ENCODE results near the gene SLC25A26.
A peak's percentile ranks its signal among the peaks of the same experiment; 100 is the strongest.
"Not testable (repeated sequence)": the region's sequence is repeated elsewhere in the genome, so short reads cannot be mapped to it uniquely, and the experiment has no call there.

Gene SLC25A26, protein sequence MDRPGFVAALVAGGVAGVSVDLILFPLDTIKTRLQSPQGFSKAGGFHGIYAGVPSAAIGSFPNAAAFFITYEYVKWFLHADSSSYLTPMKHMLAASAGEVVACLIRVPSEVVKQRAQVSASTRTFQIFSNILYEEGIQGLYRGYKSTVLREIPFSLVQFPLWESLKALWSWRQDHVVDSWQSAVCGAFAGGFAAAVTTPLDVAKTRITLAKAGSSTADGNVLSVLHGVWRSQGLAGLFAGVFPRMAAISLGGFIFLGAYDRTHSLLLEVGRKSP

DNA sequence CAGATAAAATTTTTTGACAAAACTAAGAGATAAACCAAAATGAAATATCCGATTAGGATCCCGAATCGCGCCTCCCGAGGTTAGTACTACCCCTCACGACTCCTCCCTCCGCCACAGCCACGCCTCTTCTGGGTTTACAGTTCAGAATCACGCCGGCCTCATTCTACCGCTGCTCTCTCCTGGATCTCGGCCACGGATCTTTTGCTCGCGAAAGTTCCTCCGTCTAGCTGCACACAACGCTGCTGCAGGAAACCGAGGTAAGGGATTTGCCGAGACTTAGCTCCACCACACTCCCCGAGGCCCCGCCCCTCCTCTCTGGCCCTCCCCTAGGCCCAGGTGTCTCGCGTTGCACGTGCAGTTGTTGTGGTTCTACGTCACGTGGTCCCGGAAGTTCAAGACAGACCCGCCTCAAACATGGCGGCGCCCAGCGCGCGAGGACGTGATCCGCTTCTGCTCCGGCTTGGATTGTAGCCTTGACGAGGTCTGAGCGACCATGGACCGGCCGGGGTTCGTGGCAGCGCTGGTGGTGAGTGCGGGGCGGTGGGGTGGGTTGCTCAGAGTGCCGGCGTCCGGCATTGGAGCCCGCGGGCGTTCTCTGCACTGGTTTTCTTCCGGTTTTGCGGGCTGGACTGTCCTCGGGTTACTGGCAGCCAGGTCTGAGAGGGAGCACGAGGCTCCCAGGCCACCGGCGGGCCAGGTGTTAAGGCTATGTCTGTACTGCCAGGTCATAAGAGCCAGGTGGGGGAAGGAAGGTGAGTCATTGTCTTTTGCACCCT, at the start of gene SLC25A26:
TSS of gene SLC25A26 (plus strand) at position 400 of the 776 bp plus-strand sequence. CDS start at position 494, 94 bp downstream.
- peak; percentile 97 for DNase-seq (ENCODE audit: low spot score)

DNA sequence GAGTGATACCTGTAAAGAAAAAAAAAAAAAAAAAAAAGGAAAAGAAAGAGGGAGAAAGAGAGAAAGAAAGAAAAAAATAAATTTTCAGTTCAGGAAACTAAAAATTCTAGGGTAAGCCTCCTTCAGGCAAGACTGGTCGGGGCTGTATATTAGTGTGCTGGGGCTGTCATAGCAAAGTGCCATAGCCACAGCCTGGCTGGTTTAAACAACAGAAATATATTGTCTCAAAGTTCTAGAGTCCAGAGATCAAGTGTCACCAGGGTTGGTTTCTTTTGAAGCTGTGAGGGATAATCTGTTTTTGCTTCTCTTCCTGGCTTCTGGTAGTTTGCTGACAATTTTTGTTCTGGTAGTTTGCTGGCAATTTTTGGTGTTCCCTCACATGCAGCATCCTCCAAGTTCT, 48.4 kb upstream of the SLC25A26 start:
- DNase-seq (ENCODE audit: low spot score): no peak

DNA sequence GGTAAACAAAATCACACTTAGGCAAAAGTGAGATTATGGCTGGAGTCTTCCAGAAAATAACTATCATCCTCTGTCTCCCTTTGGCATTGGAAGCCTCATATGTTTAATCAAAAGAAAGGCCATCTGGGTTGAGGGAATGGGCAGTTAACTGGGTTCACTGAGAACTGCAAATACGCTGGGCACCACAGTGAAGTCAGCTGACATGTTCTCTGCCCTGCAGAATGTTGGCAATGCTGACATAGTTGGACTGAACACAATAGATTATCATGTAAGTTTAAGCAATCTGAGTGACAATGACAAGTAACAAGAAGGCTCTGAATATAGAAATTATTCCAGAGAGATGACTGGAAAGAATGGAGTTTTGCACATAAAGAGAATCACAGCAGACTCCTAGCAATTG, 43.8 kb upstream of the SLC25A26 start:
- no peak for DNase-seq (ENCODE audit: low spot score)

DNA sequence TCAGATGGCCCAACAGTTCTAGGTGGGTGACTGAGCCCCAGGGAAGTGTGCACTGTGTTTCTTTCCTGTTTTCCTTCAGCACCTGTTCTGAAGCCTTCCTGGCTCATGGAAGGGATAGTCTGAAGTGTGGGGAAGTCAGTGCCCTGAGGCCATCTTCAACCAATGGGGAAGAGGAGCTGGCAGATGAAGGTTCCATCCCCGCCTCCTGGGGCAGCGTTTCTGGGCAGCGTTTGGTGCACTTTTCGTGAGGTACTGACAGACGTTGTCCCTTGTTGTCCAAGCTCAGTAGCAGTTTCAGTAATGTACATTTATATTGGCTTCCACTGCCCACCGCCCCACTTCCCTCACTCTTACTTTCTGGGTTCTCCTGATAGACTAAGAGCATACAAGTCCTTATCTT, 42.6 kb upstream of the SLC25A26 start:
- DNase-seq (ENCODE audit: low spot score): no peak

DNA sequence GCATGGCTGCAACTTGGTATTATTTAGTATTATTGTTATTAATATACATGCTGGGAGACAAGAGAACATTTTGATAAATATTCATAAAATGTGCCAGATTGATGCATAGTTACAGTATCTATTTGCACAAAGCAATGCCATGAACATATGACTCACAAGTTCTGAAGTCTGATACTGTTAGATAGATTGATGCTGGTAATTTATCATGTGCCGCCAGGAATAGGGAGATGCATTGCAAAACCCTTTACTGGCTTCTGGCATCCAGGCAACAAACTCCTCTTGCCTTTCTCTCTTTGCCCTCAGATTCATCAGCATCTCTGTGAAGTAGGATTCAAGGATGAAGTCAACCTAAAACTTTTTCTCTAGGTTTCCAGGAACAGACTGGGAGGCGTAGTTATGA, 41.0 kb upstream of the SLC25A26 start:
- DNase-seq (ENCODE audit: low spot score): no peak

DNA sequence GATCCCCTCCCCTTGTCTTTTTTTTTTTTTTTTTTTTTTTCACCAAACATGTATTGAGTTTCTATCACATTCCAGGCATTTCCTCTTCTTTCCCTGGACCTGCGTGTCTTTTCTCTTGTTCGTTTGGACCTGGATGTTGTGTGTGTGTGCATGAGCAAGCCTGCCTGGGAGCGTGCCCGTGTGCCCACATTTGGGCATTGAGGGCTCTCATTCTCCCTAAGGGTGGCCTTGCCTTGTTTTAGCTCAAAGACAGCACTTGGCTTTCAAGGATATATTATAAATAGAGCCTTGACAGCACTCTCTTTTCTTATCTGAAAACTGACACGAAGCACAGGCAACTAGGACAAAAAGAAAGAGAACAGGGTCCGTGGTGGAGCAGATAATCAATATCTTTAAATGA, 39.0 kb upstream of the SLC25A26 start:
- DNase-seq (ENCODE audit: low spot score): no peak

DNA sequence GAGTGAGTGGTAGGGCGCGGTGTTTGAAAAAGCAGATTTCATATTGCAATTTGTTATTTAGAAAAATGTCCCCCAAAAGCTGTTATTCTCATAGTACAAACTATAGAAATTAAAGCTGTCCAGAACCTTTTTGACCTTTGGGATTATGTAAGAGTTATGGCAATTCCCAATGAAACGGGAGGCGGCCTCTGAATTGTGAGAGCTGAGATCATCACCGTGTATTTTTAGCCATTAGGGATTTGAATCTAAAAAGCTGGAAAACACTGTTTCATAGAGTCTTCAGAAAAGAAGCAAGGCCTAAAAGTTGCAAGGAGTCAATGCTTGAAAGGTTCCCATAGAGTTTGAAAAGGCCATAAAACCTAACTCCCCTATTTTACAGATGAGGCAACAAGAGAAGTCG, 38.6 kb upstream of the SLC25A26 start:
- no peak for DNase-seq (ENCODE audit: low spot score)

DNA sequence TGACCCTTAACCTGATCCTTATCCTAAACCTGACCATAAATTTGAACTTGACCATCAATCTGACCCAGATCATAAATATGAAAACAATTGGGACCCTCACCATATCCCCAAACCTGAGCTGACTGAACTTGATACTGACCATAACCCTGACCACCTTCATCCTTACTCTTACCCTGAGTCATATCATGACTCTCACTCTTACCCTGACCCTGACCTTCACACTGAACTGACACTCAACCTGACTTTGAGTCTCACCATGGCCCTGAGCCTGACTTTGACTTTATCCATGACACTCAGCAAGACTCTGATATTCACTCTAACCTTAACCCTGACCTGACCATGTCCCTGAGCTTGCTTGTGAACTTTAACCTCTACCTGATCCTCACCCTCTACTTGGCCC, 34.3 kb upstream of the SLC25A26 start:
- DNase-seq (ENCODE audit: low spot score): no peak

DNA sequence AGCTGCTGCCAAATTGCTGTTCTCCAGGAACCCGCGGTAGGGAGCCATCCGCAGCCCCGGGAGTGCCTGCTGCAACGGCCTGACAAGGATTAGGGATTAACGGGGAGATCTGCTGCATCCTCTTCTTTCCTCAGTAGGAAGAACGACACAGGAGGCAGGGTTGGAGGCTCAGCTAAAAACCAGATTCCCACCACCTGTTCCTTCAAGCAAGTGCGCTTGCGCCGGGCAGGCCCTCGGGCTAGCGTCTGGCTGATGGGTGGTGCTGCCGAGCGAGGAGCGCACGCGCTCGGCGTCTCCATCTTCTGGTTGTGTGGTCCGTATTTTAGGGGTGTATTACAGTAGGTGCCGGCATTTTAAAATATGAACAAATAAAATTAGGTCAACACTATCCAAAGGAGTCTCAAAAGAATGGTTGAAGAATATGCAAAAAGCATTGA, 25.4 kb upstream of the SLC25A26 start:
- peak; percentile 97 for DNase-seq (ENCODE audit: low spot score)

DNA sequence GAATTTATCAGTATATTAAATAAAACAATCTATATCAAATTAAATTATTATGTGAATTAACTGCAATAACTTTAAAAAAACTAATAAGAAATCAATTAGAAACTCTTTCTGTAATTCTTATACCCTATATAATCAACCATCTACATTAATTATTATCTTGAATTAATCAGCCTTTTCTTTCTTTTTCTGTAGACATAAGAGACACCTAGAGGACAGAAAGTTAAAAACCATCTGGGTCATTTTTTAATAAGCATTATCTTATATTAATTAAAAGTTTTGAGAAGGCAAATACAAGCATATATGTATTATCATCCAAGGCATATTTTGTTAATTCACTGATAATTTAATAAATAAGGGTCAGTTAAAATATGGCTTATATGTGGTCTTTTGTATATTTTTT, 24.2 kb upstream of the SLC25A26 start:
- DNase-seq (ENCODE audit: low spot score): no peak

DNA sequence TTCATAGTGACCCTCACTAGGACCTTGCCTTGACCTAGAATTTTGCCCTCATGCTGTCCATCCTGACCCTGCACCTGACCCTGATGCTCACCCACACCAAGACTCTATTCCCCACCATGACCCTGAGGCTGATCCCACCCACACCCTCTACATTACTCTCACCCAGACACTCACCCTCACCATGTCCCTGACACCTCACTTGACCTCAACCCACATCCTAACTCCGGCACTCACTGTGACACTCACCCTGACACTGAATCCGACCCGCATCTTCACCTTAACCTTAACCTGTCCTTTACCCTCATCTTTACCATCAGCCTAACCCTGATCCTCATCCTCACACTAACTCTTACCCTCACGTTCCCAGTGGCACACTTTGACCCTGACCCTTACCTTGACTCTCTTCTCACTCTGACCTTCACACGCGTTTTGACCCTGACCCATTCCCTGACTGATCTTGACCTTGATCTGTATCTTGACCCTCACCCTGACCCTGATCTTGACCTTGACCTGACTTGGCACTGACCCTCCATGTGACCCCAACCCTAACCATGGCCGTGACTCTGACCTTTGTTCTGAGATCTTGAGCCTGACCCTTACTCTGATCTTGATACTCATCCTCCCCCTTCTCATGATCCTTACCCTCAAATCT, 22.2 kb upstream of the SLC25A26 start:
- DNase-seq (ENCODE audit: low spot score): no peak

DNA sequence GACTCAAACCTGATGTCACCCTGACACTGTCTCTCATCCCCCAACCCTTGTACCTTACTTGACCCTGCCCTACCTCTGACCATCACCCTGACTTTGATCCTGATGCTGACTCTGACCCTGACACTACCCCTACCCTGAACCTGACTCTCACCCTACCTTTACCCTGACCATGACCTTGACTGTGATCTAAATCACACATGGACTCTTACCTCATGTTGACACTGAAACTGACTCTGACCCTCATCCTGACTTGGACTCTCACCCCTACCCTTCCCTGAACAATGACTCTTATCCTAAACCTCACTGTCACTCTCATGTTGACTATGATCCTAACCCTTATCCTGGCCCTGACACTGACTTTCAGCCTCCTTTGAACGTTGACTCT, 21.7 kb upstream of the SLC25A26 start:
- DNase-seq (ENCODE audit: low spot score): no peak

DNA sequence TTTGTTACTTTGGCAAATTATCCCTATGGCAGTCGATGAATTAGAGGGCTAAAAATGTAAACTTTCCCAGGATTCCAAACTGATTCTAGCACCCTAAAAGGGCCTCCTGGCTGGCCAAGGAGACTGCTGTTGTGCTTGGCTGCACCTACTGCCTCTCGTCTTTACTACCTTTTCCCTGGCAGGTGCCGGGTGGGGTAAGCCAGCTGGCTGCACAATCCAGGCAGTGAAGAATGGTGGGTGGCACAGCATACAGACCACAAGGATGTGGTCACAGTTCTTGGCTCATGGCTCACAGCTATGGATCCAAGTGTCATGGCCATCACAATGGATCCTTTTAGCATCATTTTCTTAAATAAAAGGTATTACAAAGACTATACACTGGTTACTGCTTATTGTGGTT, 20.7 kb upstream of the SLC25A26 start:
- DNase-seq (ENCODE audit: low spot score): no peak

DNA sequence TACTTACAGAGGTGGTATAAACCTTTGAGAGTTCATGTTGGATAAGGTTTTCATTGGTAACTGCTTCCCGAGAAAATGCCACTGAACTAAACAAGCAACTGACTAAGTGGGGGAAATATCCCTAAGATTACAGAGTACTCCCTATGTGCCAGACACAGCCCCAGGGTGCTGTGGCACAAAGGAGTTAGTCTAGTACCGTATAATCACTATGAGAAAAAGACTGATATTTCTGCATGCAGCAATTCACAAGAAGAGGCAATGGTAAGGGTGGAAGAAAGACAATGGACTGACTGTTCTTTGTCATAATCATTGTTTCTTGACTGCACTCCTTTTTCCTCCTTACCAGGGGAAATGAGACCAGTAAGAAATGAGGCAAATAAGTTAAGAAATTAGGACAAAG, 20.0 kb upstream of the SLC25A26 start:
- DNase-seq (ENCODE audit: low spot score): no peak

DNA sequence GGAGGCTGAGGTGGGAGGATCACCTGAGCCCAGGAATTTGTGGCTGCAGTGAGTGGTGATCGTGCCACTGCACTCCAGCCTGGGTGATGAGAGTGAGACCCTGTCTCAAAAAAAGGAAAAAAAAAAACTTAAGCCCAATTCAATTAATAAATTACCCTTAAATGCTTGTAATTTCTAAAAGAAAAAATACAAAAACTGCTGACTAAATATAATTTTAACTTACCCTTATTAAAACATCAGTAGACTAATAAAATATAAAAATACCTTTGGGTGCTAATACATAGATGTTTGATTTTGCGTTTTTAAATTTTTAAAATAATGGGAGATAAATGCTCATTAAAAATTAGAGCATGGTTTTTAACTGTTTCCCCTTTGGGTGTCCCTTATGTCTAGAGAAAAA, 17.5 kb upstream of the SLC25A26 start:
- no peak for DNase-seq (ENCODE audit: low spot score)

DNA sequence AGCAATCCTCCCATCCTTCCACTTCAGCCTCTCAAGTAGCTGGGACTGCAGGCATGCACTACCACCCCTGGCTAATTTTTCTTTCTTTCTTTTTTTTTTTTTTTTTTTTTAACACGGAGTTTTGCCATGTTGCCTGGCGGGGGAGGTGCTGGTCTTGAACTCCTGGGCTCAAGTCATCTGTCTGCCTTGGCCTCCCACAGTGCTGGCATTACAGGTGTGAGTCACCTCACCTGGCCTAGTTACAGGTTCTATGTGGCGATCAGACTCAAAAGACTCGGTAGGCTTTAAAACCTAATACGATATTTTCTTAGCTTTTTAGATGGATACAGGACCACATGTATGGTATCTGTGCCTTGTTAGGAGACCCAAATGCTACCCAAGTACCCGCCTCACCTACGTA, 14.0 kb upstream of the SLC25A26 start:
- no peak for DNase-seq (ENCODE audit: low spot score)

DNA sequence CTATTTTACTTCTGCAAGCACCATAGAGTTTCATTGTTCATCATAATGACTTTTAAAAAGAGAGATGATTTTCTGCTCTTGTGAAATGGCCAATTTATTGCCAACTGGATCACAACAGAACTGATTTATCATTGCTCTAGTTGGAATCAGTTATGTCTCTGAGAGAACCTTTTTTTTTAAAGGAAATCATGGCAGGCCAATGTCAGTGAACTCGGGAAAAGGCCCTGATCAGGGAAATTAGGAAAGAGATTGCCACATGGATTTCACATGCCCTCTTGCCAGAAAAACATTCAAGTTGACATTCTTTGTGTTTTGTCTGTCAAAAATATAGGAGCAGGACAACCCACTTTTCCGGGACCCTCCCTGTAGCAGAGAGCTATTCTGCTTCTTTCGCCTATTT, 12.6 kb upstream of the SLC25A26 start:
- no peak for DNase-seq (ENCODE audit: low spot score)

DNA sequence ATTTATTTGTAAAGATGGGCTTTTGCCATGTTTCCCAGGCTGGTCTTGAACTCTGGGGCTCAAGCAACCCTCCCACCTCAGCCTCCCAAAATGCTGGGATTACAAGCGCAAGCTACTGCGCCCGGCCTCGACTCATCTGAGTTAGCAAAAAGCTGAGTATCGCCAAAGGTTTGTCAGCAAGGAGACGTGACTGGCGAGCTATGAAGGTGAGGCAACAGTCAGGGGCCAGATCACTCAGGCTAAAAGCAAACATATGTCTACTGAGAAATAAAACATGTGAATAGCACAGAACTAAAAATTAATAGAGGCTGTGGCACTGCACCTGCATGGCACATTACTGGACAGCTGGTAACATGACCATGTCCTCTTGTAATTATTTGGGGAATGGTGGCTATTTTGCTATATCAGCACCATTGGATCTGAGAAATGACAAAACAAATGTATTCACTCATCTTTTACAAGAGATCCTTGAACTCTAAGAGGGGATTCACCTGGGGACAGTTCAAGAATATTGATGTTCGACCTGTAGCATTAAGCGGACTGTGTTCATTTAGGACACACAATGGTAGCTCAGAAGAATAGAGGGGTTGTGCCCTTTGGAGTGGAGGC, 10.0 kb upstream of the SLC25A26 start:
- DNase-seq (ENCODE audit: low spot score): no peak

DNA sequence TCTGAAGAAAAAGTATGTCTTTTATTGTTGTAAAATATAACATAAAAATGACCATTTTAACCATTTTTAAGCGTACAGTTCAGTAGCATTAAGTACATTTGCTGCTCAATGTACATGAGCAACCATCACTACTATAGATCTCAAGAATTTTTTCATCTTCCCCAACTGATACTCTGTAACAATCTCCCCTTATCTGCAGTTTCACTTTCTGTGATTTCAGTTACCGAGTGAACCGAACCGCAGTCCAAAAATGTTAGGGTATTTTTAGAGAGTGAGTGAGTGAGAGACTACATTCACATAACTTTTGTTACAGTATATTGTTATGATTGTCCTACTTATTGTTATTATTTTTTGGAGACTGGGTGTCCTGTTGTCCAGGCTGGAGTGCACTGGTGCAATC, 9.0 kb upstream of the SLC25A26 start:
- DNase-seq (ENCODE audit: low spot score): no peak

DNA sequence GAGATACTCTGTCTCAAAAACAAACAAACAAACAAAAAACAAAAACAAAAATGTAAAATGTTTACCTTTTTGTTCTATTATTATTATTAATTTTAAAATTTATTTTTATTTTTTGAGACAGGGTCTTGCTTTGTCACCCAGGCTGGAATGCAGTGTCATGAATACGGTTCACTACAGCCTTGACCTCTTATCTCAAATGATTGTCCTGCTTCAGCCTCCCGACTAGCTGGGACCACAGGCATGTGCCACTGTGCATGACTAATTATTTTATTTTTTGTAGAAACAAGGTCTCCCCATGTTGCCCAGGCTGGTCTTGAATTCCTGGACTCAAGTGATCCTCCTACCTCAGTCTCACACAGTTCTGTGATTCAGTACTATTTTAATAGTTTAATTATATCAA, 5.7 kb upstream of the SLC25A26 start:
- no peak for DNase-seq (ENCODE audit: low spot score)

DNA sequence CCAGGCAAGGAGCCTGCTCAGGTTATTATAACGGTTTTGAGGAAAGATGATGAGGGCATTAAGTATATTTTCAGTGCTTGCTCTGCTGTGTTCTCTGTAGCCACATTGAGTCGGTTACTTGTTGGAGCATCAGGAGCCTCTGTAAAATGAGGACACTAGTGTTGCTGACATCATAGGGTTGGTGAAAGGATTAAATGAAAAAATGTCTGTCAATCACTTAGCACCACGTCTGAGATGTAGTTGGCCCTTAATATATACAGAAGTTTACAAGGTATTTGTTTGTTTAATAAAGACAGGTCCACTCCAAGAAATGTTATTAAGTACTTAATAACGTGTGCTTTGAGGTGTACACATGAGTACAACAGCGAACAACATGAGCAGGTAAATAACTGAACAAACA, 735 bp upstream of the SLC25A26 start:
- no peak for DNase-seq (ENCODE audit: low spot score)

DNA sequence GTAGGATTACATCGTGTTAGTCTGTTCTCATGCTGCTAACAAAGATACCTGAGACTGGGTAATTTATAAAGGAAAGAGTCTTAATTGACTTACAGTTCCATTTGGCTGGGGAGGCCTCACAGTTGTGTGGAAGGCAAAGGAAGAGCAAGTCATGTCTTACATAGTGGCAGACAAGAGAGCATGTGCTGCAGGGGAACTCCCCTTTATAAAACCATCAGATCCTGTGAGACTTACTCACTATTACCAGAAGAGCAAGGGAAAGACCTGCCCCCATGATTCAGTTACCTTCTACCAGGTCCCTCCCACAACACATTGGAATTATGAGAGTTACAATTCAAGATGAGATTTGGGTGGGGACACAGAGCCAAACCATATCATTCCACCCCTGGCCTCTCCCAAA, 3.4 kb downstream of the SLC25A26 start:
- DNase-seq (ENCODE audit: low spot score): no peak

DNA sequence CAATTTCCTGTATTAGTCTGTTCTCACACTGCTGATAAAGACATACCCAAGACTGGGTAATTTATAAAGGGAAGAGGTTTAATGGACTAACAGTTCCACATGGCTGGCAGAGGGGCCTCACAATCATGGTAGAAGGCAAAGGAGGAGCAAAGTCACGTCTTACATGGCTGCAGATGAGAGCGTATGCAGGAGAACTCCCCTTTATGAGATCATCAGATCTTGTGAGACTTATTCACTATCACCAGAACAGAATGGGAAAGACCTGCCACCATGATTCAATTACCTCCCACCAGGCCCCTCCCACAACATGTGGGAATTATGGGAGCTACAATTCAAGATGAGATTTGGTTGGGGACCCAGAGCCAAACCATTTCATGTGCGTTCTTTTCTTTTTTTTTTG, 5.3 kb downstream of the SLC25A26 start:
- not testable (repeated sequence) for DNase-seq (ENCODE audit: low spot score)
